ENCODE results near the gene CYB561. TPM values are rescaled to one million over a fixed set of nuclear protein-coding genes. Genes with fewer than 3 reads are reported as not detected.

The CYB561 gene
- total RNA-seq, 1 donor from 2014 or later: 4.2 TPM

GRCh38 chr17:63452962-63453551 lies 7.0 kb upstream of the CYB561 start:
- Histone ChIP-seq H3K27me3 (ENCODE audit: control insufficient read depth in 3 of 3, insufficient read depth in 3 of 3, low read length in 3 of 3) (no peaks in the 10 kb centered on the region), H3K27ac (ENCODE audit: low read depth, low read length) (no peak overlapping the region), H3K4me1 (ENCODE audit: control insufficient read depth in 3 of 3, insufficient read depth in 3 of 3, low read length in 3 of 3) (peaks cover 10 to 21% (median 12%) of the 10 kb centered on the region in 3 donors), H3K36me3 (ENCODE audit: control insufficient read depth in 3 of 3, insufficient read depth in 3 of 3, low read length in 3 of 3) (no peaks in the 10 kb centered on the region), H3K9me3 (ENCODE audit: control insufficient read depth in 3 of 3, low read length in 3 of 3) (no peaks in the 10 kb centered on the region), H3K4me3 (ENCODE audit: low read length in 3 of 3) (no peak overlapping the region), H3K9ac (ENCODE audit: low read depth in 1 of 3, low read length in 3 of 3) (no peak overlapping the region)

DNA sequence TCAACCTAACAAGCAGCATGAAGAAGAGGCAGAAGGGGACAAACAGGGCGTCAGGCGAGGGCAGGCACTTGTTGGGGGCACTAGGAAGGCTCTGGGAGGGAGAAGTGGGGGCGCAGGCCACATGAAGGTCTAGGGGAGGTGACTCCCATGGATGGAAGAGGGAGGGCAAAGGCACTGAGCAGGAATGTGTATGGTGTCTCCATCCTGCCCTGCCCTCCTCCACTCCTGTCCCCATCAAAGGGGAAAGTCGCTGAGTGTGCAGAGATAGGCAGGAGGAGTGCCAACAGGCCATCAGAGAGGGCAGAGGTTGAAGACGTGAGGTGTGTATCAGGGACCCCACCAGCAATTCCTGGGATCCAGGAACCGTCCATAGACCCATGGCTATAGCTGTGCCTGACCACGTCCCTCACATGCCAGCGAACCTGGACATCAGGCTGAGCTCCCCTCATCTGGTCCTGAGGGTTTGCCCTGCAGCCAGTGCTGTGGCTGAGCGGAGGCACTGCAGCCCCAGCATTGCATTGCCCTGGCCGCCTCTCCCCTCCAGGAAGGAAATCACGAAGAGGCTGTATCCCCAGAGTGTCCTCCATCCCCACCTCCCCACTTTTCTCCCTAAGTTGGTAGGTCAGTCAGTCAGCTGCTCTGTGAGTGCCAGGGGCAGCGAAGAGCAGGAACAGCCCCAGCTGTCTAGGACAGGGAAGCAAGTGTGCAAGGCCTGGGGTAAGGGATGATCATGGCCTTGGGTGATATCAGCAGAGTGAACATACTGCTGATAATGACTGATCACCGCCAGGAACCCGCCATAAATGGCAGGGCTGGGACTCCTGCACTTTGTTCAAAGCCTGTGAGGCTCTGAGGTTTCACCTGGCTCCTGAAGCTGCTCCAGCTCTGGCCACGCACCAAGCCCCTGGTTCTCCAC lies 6.2 kb upstream of the CYB561 start:
- Histone ChIP-seq H3K36me3 (ENCODE audit: control insufficient read depth in 3 of 3, insufficient read depth in 3 of 3, low read length in 3 of 3) (no peaks in the 10 kb centered on the region), H3K4me1 (ENCODE audit: control insufficient read depth in 3 of 3, insufficient read depth in 3 of 3, low read length in 3 of 3) (peaks cover 15 to 26% (median 20%) of the 10 kb centered on the region in 3 donors), H3K4me3 (ENCODE audit: low read length in 3 of 3) (no peak overlapping the region), H3K9ac (ENCODE audit: low read depth in 1 of 3, low read length in 3 of 3) (no peak overlapping the region), H3K9me3 (ENCODE audit: control insufficient read depth in 3 of 3, low read length in 3 of 3) (no peaks in the 10 kb centered on the region), H3K27me3 (ENCODE audit: control insufficient read depth in 3 of 3, insufficient read depth in 3 of 3, low read length in 3 of 3) (peaks cover 0 to 1% (median 0%) of the 10 kb centered on the region in 3 donors), H3K27ac (ENCODE audit: low read depth, low read length) (no peak overlapping the region)

GRCh38 chr17:63451150-63451549 lies 5.0 kb upstream of the CYB561 start:
- no peak overlapping the region for H3K9ac ChIP-seq (ENCODE audit: low read depth in 1 of 3, low read length in 3 of 3)
- H3K27ac ChIP-seq (ENCODE audit: low read depth, low read length): no peak overlapping the region
- no peaks in the 10 kb centered on the region for H3K36me3 ChIP-seq (ENCODE audit: control insufficient read depth in 3 of 3, insufficient read depth in 3 of 3, low read length in 3 of 3)
- no peaks in the 10 kb centered on the region for H3K9me3 ChIP-seq (ENCODE audit: control insufficient read depth in 3 of 3, low read length in 3 of 3)
- H3K27me3 ChIP-seq (ENCODE audit: control insufficient read depth in 3 of 3, insufficient read depth in 3 of 3, low read length in 3 of 3): peaks cover 0 to 10% (median 0%) of the 10 kb centered on the region in 3 donors
- H3K4me1 ChIP-seq (ENCODE audit: control insufficient read depth in 3 of 3, insufficient read depth in 3 of 3, low read length in 3 of 3): peaks cover 22 to 33% (median 23%) of the 10 kb centered on the region in 3 donors
- H3K4me3 ChIP-seq (ENCODE audit: low read length in 3 of 3): no peak overlapping the region

DNA sequence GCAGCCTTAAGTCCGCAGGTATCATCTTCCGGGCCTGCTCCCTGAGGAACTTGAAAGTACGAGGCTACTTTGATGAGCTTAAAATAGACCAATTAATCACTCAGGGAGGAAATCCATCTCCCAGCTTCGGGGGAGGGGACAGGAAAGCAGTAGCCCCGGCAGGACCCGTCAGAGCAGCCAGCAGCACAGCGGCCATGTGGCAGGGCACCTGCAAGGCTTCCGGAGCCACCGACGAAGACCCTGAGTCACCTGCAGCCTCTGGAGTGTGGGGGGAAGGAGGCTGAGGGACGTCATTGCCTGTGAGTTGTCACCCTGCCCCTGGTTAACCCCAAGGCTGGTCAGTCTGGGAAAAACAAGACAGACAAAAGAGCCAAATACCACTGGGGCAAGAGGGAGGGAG lies 4.4 kb upstream of the CYB561 start:
- Histone ChIP-seq H3K9me3 (ENCODE audit: control insufficient read depth in 3 of 3, low read length in 3 of 3) (no peaks in the 10 kb centered on the region), H3K27me3 (ENCODE audit: control insufficient read depth in 3 of 3, insufficient read depth in 3 of 3, low read length in 3 of 3) (peaks cover 0 to 10% (median 2%) of the 10 kb centered on the region in 3 donors), H3K4me1 (ENCODE audit: control insufficient read depth in 3 of 3, insufficient read depth in 3 of 3, low read length in 3 of 3) (peaks cover 24 to 35% (median 27%) of the 10 kb centered on the region in 3 donors), H3K4me3 (ENCODE audit: low read length in 3 of 3) (no peak overlapping the region), H3K36me3 (ENCODE audit: control insufficient read depth in 3 of 3, insufficient read depth in 3 of 3, low read length in 3 of 3) (no peaks in the 10 kb centered on the region), H3K9ac (ENCODE audit: low read depth in 1 of 3, low read length in 3 of 3) (no peak overlapping the region), H3K27ac (ENCODE audit: low read depth, low read length) (no peak overlapping the region)

DNA sequence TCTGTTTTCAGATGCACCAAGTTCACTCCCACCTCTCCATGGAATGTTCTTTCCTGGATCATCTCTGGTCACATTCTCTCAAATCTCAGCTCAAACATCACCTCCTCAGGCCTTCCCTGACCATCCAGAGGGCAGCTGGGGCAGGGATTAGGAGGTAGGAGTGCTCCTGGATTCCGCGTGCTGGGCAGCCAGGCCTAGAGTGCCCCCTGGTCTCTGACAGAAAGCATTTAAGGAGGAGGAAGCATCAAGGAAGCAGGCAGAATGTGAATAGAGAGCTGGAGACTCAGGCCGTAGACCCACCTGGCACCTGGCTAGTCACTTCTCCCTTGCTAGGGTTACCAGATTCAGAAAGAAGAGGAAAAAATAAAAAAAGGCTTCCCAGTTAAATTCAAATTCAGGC lies 2.5 kb upstream of the CYB561 start:
- Histone ChIP-seq H3K9me3 (ENCODE audit: control insufficient read depth in 3 of 3, low read length in 3 of 3) (no peaks in the 10 kb centered on the region), H3K27ac (ENCODE audit: low read depth, low read length) (no peak overlapping the region), H3K9ac (ENCODE audit: low read depth in 1 of 3, low read length in 3 of 3) (no peak overlapping the region), H3K27me3 (ENCODE audit: control insufficient read depth in 3 of 3, insufficient read depth in 3 of 3, low read length in 3 of 3) (peaks cover 0 to 10% (median 3%) of the 10 kb centered on the region in 3 donors), H3K4me3 (ENCODE audit: low read length in 3 of 3) (no peak overlapping the region), H3K36me3 (ENCODE audit: control insufficient read depth in 3 of 3, insufficient read depth in 3 of 3, low read length in 3 of 3) (no peaks in the 10 kb centered on the region), H3K4me1 (ENCODE audit: control insufficient read depth in 3 of 3, insufficient read depth in 3 of 3, low read length in 3 of 3) (peaks cover 28 to 35% (median 29%) of the 10 kb centered on the region in 3 donors)

DNA sequence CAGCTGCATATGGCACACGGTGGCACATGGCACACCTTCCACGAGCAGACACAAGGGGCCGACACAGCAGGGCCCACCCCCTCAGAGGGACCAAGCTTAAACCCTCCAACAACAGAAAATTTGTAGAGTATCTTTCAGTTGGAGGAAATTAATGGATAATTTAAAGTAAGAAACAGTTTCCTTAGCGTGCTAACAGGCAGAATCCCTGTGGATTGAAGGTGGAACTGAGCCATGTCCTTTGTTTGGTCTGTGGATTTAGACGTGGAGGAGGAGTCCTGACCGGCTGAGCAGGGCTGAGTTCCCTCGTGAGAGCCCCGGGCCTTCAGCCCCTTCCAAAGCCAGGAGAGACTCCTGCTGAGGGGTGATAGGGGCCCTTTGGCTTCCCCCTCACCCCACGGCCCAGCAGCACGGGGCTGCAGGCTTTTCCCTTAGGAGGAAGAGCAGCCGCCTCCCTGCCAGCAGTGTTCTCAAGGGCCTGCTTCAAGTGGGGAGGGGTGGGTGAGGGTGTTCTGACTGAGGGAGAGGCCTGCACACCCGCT lies 1.4 kb upstream of the CYB561 start:
- peaks cover 0 to 10% (median 3%) of the 10 kb centered on the region in 3 donors for H3K27me3 ChIP-seq (ENCODE audit: control insufficient read depth in 3 of 3, insufficient read depth in 3 of 3, low read length in 3 of 3)
- H3K9me3 ChIP-seq (ENCODE audit: control insufficient read depth in 3 of 3, low read length in 3 of 3): no peaks in the 10 kb centered on the region
- H3K4me1 ChIP-seq (ENCODE audit: control insufficient read depth in 3 of 3, insufficient read depth in 3 of 3, low read length in 3 of 3): peaks cover 26 to 31% (median 28%) of the 10 kb centered on the region in 3 donors
- H3K9ac ChIP-seq (ENCODE audit: low read depth in 1 of 3, low read length in 3 of 3): peak overlapping the region in 2 of 3 donors; percentile 65 to 71
- H3K4me3 ChIP-seq (ENCODE audit: low read length in 3 of 3): peak overlapping the region in 2 of 3 donors; percentile 38 to 72
- no peaks in the 10 kb centered on the region for H3K36me3 ChIP-seq (ENCODE audit: control insufficient read depth in 3 of 3, insufficient read depth in 3 of 3, low read length in 3 of 3)
- peak overlapping the region; percentile 83 for H3K27ac ChIP-seq (ENCODE audit: low read depth, low read length)

GRCh38 chr17:63446753-63447470 lies 806 bp upstream of the CYB561 start:
- no peaks in the 10 kb centered on the region for H3K9me3 ChIP-seq (ENCODE audit: control insufficient read depth in 3 of 3, low read length in 3 of 3)
- H3K4me1 ChIP-seq (ENCODE audit: control insufficient read depth in 3 of 3, insufficient read depth in 3 of 3, low read length in 3 of 3): peaks cover 25 to 28% (median 26%) of the 10 kb centered on the region in 3 donors
- H3K27ac ChIP-seq (ENCODE audit: low read depth, low read length): peak overlapping the region; percentile 83
- H3K9ac ChIP-seq (ENCODE audit: low read depth in 1 of 3, low read length in 3 of 3): peak overlapping the region; percentile 64 to 71 (median 65)
- peaks cover 0 to 10% (median 3%) of the 10 kb centered on the region in 3 donors for H3K27me3 ChIP-seq (ENCODE audit: control insufficient read depth in 3 of 3, insufficient read depth in 3 of 3, low read length in 3 of 3)
- H3K36me3 ChIP-seq (ENCODE audit: control insufficient read depth in 3 of 3, insufficient read depth in 3 of 3, low read length in 3 of 3): no peaks in the 10 kb centered on the region
- H3K4me3 ChIP-seq (ENCODE audit: low read length in 3 of 3): peak overlapping the region; percentile 38 to 72 (median 68)

GRCh38 chr17:63445571-63445953 lies 544 bp downstream of the CYB561 start:
- Histone ChIP-seq H3K9me3 (ENCODE audit: control insufficient read depth in 3 of 3, low read length in 3 of 3) (no peaks in the 10 kb centered on the region), H3K4me1 (ENCODE audit: control insufficient read depth in 3 of 3, insufficient read depth in 3 of 3, low read length in 3 of 3) (peaks cover 26% of the 10 kb centered on the region in 3 donors), H3K9ac (ENCODE audit: low read depth in 1 of 3, low read length in 3 of 3) (peak overlapping the region; percentile 40 to 72 (median 45)), H3K36me3 (ENCODE audit: control insufficient read depth in 3 of 3, insufficient read depth in 3 of 3, low read length in 3 of 3) (no peaks in the 10 kb centered on the region), H3K27ac (ENCODE audit: low read depth, low read length) (peak overlapping the region; percentile 44), H3K4me3 (ENCODE audit: low read length in 3 of 3) (peak overlapping the region; percentile 59 to 72 (median 68)), H3K27me3 (ENCODE audit: control insufficient read depth in 3 of 3, insufficient read depth in 3 of 3, low read length in 3 of 3) (peaks cover 0 to 10% (median 3%) of the 10 kb centered on the region in 3 donors)

GRCh38 chr17:63445065-63445464 lies 1.0 kb downstream of the CYB561 start:
- no peak overlapping the region for H3K4me3 ChIP-seq (ENCODE audit: low read length in 3 of 3)
- peaks cover 25 to 27% (median 26%) of the 10 kb centered on the region in 3 donors for H3K4me1 ChIP-seq (ENCODE audit: control insufficient read depth in 3 of 3, insufficient read depth in 3 of 3, low read length in 3 of 3)
- H3K27me3 ChIP-seq (ENCODE audit: control insufficient read depth in 3 of 3, insufficient read depth in 3 of 3, low read length in 3 of 3): peaks cover 0 to 10% (median 3%) of the 10 kb centered on the region in 3 donors
- H3K27ac ChIP-seq (ENCODE audit: low read depth, low read length): no peak overlapping the region
- no peaks in the 10 kb centered on the region for H3K36me3 ChIP-seq (ENCODE audit: control insufficient read depth in 3 of 3, insufficient read depth in 3 of 3, low read length in 3 of 3)
- no peak overlapping the region for H3K9ac ChIP-seq (ENCODE audit: low read depth in 1 of 3, low read length in 3 of 3)
- no peaks in the 10 kb centered on the region for H3K9me3 ChIP-seq (ENCODE audit: control insufficient read depth in 3 of 3, low read length in 3 of 3)

All from skeletal muscle tissue (tissue), 4 donors.